ENCODE data around the gene HMGXB3.

DNA sequence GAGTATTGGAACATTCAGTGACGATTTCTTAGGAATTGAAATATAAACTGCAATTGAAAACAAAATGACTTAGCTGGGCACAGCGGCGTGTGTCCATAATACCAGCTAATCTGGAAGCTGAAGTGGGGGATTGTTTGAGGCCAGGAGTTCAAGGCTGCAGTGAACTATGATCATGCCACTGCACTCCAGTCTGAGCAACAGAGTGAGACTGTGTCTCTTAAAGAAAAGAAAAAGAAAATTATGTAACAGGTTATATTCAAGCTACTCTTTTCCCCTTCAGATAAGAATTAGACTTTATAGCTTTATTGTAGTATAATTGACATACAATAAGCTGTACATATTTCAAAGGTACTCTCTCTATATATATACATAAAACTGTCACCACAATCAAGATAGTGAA lies 33.6 kb upstream of the HMGXB3 start:
- TF ChIP-seq CTCF (IDR thresholded peaks at IDR 0.05; ENCODE audit: insufficient read depth, low read length, poor library complexity, severe bottlenecking) = no peak
- TF ChIP-seq EZH2phosphoT487 (conservative IDR thresholded peaks at IDR 0.05; ENCODE audit: low read length) = no peak
